ENCODE results near the gene CD44.

The CD44 gene

GRCh38 chr11:35177370-35177769 lies 38.4 kb downstream of the CD44 start:
- DNase-seq (ENCODE audit: low read depth, low spot score): no peak

DNA sequence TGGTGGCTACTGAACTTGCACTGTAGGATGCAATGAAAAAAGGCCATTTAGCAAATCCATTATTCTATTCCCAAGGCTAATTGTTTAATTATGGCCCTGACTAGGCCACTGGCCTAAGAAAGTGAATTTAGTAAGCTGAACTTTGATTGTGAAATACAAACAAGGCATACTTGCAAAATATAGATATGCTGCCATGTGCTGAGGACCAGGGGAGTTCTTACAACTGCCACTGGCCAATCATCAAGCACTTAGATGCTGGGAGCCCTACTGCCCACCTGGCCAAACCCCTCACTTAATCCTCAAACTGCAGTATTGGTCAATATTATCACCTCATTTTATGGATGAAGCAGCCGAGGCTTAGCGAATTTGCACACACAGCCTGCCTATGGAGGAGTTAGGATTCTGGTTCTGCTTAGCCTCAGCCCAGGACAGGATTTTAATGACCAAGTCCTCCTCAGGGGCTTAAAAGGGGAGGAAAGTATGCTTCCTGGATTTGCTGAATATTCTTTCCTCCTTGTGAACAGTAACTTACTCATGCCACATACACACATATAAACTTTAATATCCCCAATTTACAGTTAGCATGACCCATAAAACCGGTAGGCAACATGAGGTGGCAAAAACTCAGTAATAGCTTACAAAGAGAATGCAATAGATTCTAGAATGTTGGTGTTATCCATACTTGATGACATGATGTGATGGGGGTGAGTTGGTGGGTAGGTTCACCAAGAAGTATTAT lies 39.3 kb downstream of the CD44 start:
- no peak for DNase-seq (ENCODE audit: low read depth, low spot score)

GRCh38 chr11:35178873-35179272 lies 39.9 kb downstream of the CD44 start:
- DNase-seq (ENCODE audit: low read depth, low spot score): no peak

- no peak for DNase-seq (ENCODE audit: low read depth, low spot score)
Observed at GRCh38 chr11:35179466-35180135, 40.6 kb downstream of the CD44 start.

GRCh38 chr11:35180317-35181233 lies 41.6 kb downstream of the CD44 start:
- DNase-seq (ENCODE audit: low read depth, low spot score): no peak

GRCh38 chr11:35182317-35182939 lies 43.5 kb downstream of the CD44 start:
- DNase-seq (ENCODE audit: low read depth, low spot score): no peak

DNA sequence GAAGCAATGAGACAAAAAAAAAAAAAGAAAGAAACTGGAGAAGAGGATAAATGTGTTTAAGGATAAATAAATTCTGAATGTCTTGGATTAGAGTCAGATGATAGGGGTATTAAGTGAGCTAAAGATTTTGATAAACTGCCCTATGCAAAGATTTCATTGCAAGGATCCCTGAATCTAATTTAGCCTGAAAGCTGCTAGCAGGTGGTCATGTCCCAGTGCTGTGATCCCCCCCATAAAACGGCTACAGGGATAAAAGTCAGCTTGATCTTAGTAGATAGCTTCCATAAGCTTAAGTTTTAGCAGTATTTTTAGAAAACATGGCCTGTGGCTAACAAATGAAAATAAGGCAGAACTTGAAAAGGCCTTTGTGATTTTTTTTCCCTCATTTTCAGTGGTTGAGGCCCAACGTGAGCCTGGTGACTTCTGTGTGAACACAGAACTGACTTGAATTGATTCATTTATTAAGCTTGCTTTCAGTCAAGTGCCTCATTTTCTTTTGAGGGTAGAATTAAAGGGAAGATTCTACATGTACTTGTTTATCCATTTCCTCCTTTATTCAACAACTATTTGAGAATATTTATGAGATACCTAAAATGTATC lies 44.5 kb downstream of the CD44 start:
- no peak for DNase-seq (ENCODE audit: low read depth, low spot score)

GRCh38 chr11:35185696-35186095 lies 46.7 kb downstream of the CD44 start:
- DNase-seq (ENCODE audit: low read depth, low spot score): no peak

GRCh38 chr11:35187996-35188395 lies 49.0 kb downstream of the CD44 start:
- no peak for DNase-seq (ENCODE audit: low read depth, low spot score)

DNA sequence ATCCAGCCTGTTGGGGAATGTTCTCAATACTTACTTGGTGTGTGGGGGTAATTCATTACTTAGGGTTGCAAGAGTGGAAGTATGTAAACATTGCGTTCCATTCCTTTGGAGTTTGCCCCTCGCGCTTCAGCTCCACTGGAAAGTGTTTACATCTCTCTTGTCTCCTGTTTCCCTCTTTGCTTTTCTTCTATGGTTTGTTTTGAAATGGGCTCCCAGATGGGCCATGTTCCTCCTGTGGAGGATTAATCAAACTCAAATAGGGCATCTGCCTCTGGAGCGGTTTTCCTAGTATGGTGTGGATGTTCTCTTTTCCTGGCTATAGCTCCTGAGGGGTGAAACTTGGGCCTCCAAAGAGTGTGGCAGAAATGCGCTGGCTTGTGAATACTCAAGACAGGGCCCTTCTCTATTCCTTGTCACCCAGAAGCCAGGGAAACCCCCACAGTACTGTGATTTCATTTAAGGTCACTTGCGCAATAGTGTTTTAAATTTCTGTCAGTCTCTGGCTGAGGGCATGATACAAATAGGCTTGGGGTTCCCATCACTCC lies 51.9 kb downstream of the CD44 start:
- no peak for DNase-seq (ENCODE audit: low read depth, low spot score)

DNA sequence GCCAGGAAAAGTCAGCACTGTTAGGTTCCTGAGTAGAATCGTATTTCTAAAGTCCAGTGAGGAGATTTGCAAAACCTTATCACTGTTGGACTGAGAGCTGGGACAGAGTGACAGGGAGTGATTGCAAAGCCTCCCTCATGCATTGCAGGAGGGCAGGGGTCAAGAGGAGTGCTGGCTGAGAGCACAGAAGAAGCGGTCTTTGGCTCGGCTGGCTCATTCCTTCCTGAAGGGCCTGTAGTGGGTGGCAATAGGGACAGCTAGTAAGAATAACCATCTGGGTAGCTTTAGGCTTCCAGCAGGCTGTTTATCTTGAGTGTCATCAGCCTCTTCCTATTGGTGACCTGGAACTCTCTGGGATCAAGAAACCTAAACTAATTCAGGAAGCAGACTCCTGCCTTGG lies 53.4 kb downstream of the CD44 start:
- DNase-seq (ENCODE audit: low read depth, low spot score): no peak

DNA sequence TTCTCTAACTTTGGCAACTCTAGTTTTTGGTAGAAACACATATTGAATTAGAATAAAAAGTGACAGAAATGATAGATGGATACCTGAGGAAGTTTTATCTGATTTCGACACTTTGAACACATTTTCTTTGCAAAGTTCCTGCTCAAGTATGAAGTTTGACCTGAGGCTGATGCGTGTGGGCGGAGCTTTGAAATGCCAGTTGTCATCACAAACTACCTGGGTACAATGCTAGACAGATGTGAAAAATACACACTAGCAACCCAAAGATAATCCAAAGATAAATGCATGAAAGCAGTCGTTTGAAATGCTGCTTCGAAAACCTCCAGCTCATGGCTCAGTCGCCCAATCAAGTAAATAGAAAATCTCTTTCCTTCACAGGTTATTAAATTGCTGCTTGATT lies 54.8 kb downstream of the CD44 start:
- DNase-seq (ENCODE audit: low read depth, low spot score): no peak

DNA sequence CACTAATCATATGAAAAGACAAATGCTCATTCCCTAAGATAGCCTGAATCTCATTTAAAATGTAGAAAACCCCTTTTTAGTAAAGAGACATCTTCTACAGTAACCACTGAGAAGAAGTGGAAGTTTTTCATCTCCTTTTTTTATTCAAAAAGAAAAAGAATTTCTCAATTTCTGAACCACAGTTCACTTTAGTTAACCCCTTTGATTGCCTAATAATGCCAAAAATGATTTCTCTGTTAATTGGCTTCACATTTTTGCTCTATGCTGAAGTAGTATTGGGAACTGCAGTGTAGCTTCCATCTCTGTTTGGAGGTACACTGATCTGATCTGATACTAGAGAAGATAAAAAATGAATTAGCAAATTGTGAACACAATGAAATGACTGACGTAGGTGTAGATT lies 58.3 kb downstream of the CD44 start:
- no peak for DNase-seq (ENCODE audit: low read depth, low spot score)

DNA sequence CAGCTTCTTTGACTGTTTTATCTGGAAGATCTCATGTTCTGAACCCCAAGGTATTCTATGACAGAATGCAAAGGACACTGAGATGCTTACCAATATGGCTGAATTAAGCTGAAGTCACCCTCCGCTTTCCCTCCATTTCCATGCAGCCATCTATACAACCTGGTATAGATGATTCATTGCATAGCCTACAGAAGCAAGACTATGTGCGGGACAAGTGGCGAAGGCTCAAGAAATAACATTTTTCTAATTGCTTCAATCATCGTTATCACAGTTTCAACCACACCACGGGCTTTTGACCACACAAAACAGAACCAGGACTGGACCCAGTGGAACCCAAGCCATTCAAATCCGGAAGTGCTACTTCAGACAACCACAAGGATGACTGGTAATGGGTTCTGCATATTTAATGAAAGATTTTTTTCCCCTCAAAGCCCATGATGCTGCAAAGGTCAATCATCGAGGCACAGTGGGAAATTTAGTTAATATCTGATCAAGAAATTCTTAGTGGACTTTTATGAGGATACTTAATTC lies 61.9 kb downstream of the CD44 start:
- no peak for DNase-seq (ENCODE audit: low read depth, low spot score)

- DNase-seq (ENCODE audit: low read depth, low spot score): no peak
Observed at GRCh38 chr11:35204614-35205013, 65.6 kb downstream of the CD44 start.

GRCh38 chr11:35206616-35207015 lies 67.6 kb downstream of the CD44 start:
- DNase-seq (ENCODE audit: low read depth, low spot score): no peak

GRCh38 chr11:35207471-35208403 lies 68.8 kb downstream of the CD44 start:
- no peak for DNase-seq (ENCODE audit: low read depth, low spot score)

- DNase-seq (ENCODE audit: low read depth, low spot score): no peak
Observed at GRCh38 chr11:35208795-35209194, 69.8 kb downstream of the CD44 start.

GRCh38 chr11:35210876-35211546 lies 72.0 kb downstream of the CD44 start:
- no peak for DNase-seq (ENCODE audit: low read depth, low spot score)
